Measurements from ENCODE around the gene EIF1B. TPM values are rescaled to one million over a fixed set of nuclear protein-coding genes. Genes with fewer than 3 reads are reported as not detected.

The EIF1B gene
- total RNA-seq, 6 experiments from 2014 or later = 11.1 to 26.2 (median 20.5) TPM

- intact Hi-C loops (cut with DNase I) = no loop called here
- TF ChIP-seq POLR2A (IDR thresholded peaks at IDR 0.05) = no peak
- TF ChIP-seq CTCF (IDR thresholded peaks at IDR 0.05) = no peak
- ATAC-seq (no peak), DNase-seq (no peak)
- Histone ChIP-seq H3K4me3 (no peak overlapping the region), H3K4me1 (no peaks in the 10 kb centered on the region), H3K27me3 (no peaks in the 10 kb centered on the region), H3K36me3 (no peaks in the 10 kb centered on the region), H3K27ac (no peak overlapping the region), H3K9me3 (no peaks in the 10 kb centered on the region)
- 75% methylated on average over 4 of the region's 4 CpGs for WGBS (ENCODE audit: insufficient coverage, low coverage, low lambda C conversion rate, missing lambda C conversion rate)
Measured at GRCh38 chr3:40324621-40325020, 15.1 kb downstream of the EIF1B start.

GRCh38 chr3:40325465-40325864 lies 16.0 kb downstream of the EIF1B start:
- Histone ChIP-seq H3K36me3 (no peaks in the 10 kb centered on the region), H3K4me3 (no peak overlapping the region), H3K27me3 (no peaks in the 10 kb centered on the region), H3K27ac (no peak overlapping the region), H3K4me1 (no peaks in the 10 kb centered on the region), H3K9me3 (no peaks in the 10 kb centered on the region)
- ATAC-seq (no peak), DNase-seq (no peak)
- TF ChIP-seq CTCF (IDR thresholded peaks at IDR 0.05) (no peak), POLR2A (IDR thresholded peaks at IDR 0.05) (no peak)
- intact Hi-C loops (cut with DNase I) = no loop called here

- no peaks in the 10 kb centered on the region for H3K36me3 ChIP-seq
- no peaks in the 10 kb centered on the region for H3K4me1 ChIP-seq
- no peak overlapping the region for H3K4me3 ChIP-seq
- DNase-seq = no peak
- H3K9me3 ChIP-seq = no peaks in the 10 kb centered on the region
- no peak for ATAC-seq
- intact Hi-C loops (cut with DNase I) = no loop called here
- WGBS (ENCODE audit: insufficient coverage, low coverage, low lambda C conversion rate, missing lambda C conversion rate) = 84% methylated on average over 4 of the region's 5 CpGs
- no peaks in the 10 kb centered on the region for H3K27me3 ChIP-seq
- no peak for TF ChIP-seq CTCF (IDR thresholded peaks at IDR 0.05)
- TF ChIP-seq POLR2A (IDR thresholded peaks at IDR 0.05) = no peak
- no peak overlapping the region for H3K27ac ChIP-seq
Measured at GRCh38 chr3:40328374-40328773, 18.9 kb downstream of the EIF1B start.

- H3K36me3 ChIP-seq = no peaks in the 10 kb centered on the region
- ATAC-seq (no peak), DNase-seq (no peak)
- H3K9me3 ChIP-seq = no peaks in the 10 kb centered on the region
- 65% methylated on average over 4 of the region's 4 CpGs for WGBS (ENCODE audit: insufficient coverage, low coverage, low lambda C conversion rate, missing lambda C conversion rate)
- H3K27ac ChIP-seq = no peak overlapping the region
- intact Hi-C loops (cut with DNase I) = no loop called here
- TF ChIP-seq CTCF (IDR thresholded peaks at IDR 0.05) (no peak), POLR2A (IDR thresholded peaks at IDR 0.05) (no peak)
- H3K4me1 ChIP-seq = no peaks in the 10 kb centered on the region
- H3K4me3 ChIP-seq = no peak overlapping the region
- H3K27me3 ChIP-seq = no peaks in the 10 kb centered on the region
Measured at GRCh38 chr3:40329071-40329470, 19.6 kb downstream of the EIF1B start.

GRCh38 chr3:40332684-40333083 lies 23.2 kb downstream of the EIF1B start:
- intact Hi-C loops (cut with DNase I) = no loop called here
- no peaks in the 10 kb centered on the region for H3K4me1 ChIP-seq
- DNase-seq = no peak
- TF ChIP-seq CTCF (IDR thresholded peaks at IDR 0.05) (no peak), POLR2A (IDR thresholded peaks at IDR 0.05) (no peak)
- no peaks in the 10 kb centered on the region for H3K36me3 ChIP-seq
- no peak overlapping the region for H3K27ac ChIP-seq
- H3K9me3 ChIP-seq = no peaks in the 10 kb centered on the region
- H3K27me3 ChIP-seq = no peaks in the 10 kb centered on the region
- WGBS (ENCODE audit: insufficient coverage, low coverage, low lambda C conversion rate, missing lambda C conversion rate) = 85% methylated on average over 5 of the region's 10 CpGs
- H3K4me3 ChIP-seq = no peak overlapping the region
- ATAC-seq = no peak
